ENCODE data around the gene EMC9.

GRCh38 chr14:24116128-24116814, 25.1 kb downstream of the EMC9 start:
- TF ChIP-seq CTCF (IDR thresholded peaks at IDR 0.05) (no peak), POLR2AphosphoS5 (IDR thresholded peaks at IDR 0.05; ENCODE audit: insufficient read depth in 1 of 2, low read depth in 1 of 2) (no peak)

All from vagina (tissue), 2 donors.